Body of pancreas (tissue), 4 donors: Measurements from ENCODE around the gene CROCC2. TPM values are rescaled to one million over a fixed set of nuclear protein-coding genes. Genes with fewer than 3 reads are reported as not detected.

Experiments
- ATAC-seq: fragments of 150-250 bp; one replicate; pipeline ENCODE4 v1.9.1; 2016
- DNase-seq, 4 donors: peaks; one replicate each; pipeline ENCODE4 v3.0.0-alpha.2; 2019
- H3K27ac ChIP-seq, 4 donors: fragments of 200-600 bp; sonication (generic); 1 replicate in 3 of 4; 2 replicates in 1 of 4; pipeline versions ENCODE4 v1.5.1 to v1.6.1; 2016 to 2019; ENCODE audit warnings: mild to moderate bottlenecking in 1 of 4, mixed read lengths in 1 of 4, moderate library complexity in 1 of 4
- H3K27me3 ChIP-seq, 2 donors: fragments of 200-600 bp; sonication (generic); one replicate each; pipeline ENCODE4 v1.6.0; 2016; ENCODE audit warnings: mild to moderate bottlenecking in 1 of 2
- H3K36me3 ChIP-seq, 2 donors: fragments of 200-600 bp; sonication (generic); replicated peaks in 1 of 2; 2 replicates each; pipeline ENCODE4 v1.5.1; 2016; ENCODE audit warnings: low read depth in 2 of 2; ENCODE audit not compliant: insufficient read depth in 1 of 2
- H3K4me1 ChIP-seq: fragments of 200-600 bp; sonication (generic); one replicate; pipeline ENCODE4 v1.6.0; 2016
- H3K4me3 ChIP-seq, 2 donors: fragments of 200-600 bp; sonication (generic); 1 replicate in 1 of 2; 2 replicates in 1 of 2; pipeline ENCODE4 v1.5.1; 2016 to 2019
- H3K9me3 ChIP-seq, 3 donors: fragments of 200-600 bp; sonication (generic); 1 replicate in 2 of 3; 2 replicates in 1 of 3; pipeline ENCODE4 v1.5.1; 2016
- POLR2A ChIP-seq, 3 donors: fragments of 450-650 bp; IDR thresholded peaks; one replicate each; pipeline ENCODE4 v1.6.1; 2016; ENCODE audit warnings: antibody characterized with exemption in 3 of 3, mild to moderate bottlenecking in 2 of 3
- WGBS, 2 donors: methylation state at CpG; one replicate each; pipeline ENCODE4 v1.1.5; 2017; 5-methylcytosine and 5-hydroxymethylcytosine counted together
- intact Hi-C: fragments of 100-400 bp; cut with DNase I; formaldehyde crosslinking; loops from one replicate; pipeline ENCODE4 v1.15.1; 2023
- total RNA-seq, 2 donors: library from RNA; depleted of rRNA; stranded (reverse); fragments of >200 nt; gene quantifications; one replicate each; pipeline ENCODE4 v1.1.0, GENCODE V29; 2016
- TF ChIP-seq, protein P1 (sequence below), 7 experiments: fragments of 450-650 bp in 4 of 7; fragments of 200-600 bp in 3 of 7; sonication (generic) in 3 of 7; IDR thresholded peaks; one replicate each; pipeline ENCODE4 v1.5.1; 2016 to 2019; ENCODE audit warnings: antibody characterized with exemption in 7 of 7

The CROCC2 gene
- total RNA-seq, 2 donors from 2014 or later, result under 0.01 TPM; not detected in 1

- Histone ChIP-seq H3K4me3 (no peak overlapping the region), H3K27ac (no peak overlapping the region), H3K4me1 (peaks cover 15% of the 10 kb centered on the region), H3K27me3 (no peaks in the 10 kb centered on the region), H3K9me3 (no peaks in the 10 kb centered on the region), H3K36me3 (no peaks in the 10 kb centered on the region)
- no peak for ATAC-seq
- intact Hi-C loops, result no loop called here
- WGBS, 2 donors, result 84% methylated on average over 10 of the region's 12 CpGs; no CpG with 5 or more reads in 1 of the 2 donors
- no peak for DNase-seq
- no peak for TF ChIP-seq POLR2A (IDR thresholded peaks at IDR 0.05)
- TF ChIP-seq, protein P1, sequence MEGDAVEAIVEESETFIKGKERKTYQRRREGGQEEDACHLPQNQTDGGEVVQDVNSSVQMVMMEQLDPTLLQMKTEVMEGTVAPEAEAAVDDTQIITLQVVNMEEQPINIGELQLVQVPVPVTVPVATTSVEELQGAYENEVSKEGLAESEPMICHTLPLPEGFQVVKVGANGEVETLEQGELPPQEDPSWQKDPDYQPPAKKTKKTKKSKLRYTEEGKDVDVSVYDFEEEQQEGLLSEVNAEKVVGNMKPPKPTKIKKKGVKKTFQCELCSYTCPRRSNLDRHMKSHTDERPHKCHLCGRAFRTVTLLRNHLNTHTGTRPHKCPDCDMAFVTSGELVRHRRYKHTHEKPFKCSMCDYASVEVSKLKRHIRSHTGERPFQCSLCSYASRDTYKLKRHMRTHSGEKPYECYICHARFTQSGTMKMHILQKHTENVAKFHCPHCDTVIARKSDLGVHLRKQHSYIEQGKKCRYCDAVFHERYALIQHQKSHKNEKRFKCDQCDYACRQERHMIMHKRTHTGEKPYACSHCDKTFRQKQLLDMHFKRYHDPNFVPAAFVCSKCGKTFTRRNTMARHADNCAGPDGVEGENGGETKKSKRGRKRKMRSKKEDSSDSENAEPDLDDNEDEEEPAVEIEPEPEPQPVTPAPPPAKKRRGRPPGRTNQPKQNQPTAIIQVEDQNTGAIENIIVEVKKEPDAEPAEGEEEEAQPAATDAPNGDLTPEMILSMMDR (IDR thresholded peaks at IDR 0.05), result no peak
Observed at GRCh38 chr2:240892925-240893324, 13.2 kb upstream of the CROCC2 start.

- 69 to 84% methylated on average over 10 to 17 of the region's 17 CpGs for WGBS, 2 donors
- Histone ChIP-seq H3K9me3 (no peaks in the 10 kb centered on the region), H3K36me3 (no peaks in the 10 kb centered on the region), H3K4me3 (no peak overlapping the region), H3K4me1 (peaks cover 15% of the 10 kb centered on the region), H3K27ac (no peak overlapping the region), H3K27me3 (no peaks in the 10 kb centered on the region)
- intact Hi-C loops, result no loop called here
- no peak for TF ChIP-seq POLR2A (IDR thresholded peaks at IDR 0.05)
- TF ChIP-seq, protein P1 (IDR thresholded peaks at IDR 0.05), result no peak
- no peak for ATAC-seq
- no peak for DNase-seq
Observed at GRCh38 chr2:240893363-240893844, 12.7 kb upstream of the CROCC2 start.

DNA sequence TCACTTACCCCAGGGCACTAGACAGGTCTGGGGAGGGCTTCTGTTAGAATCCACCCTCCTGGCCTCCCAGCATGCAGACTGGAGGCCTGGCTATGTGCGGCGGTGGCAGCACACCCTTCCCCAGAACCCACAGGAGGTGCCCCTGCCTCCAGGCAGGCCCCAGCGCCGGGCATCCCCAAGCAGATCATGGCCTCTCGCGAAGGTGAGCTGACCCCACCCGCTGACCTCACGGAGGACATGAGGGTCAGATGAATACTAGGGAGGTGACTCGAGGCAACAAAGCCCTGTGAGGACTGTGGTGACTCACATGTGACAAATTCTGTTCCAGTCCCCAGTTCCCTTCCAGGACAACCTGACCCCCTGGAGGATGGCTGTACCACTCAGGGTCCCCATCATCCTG, 12.1 kb upstream of the CROCC2 start:
- DNase-seq, result no peak
- H3K27ac ChIP-seq, result no peak overlapping the region

GRCh38 chr2:240894836-240895558, 11.1 kb upstream of the CROCC2 start:
- Histone ChIP-seq H3K9me3 (no peaks in the 10 kb centered on the region), H3K27me3 (no peaks in the 10 kb centered on the region), H3K27ac (no peak overlapping the region), H3K36me3 (no peaks in the 10 kb centered on the region), H3K4me1 (peaks cover 15% of the 10 kb centered on the region), H3K4me3 (no peak overlapping the region)
- WGBS, 2 donors, result 72 to 82% methylated on average over 17 to 27 of the region's 28 CpGs
- TF ChIP-seq POLR2A (IDR thresholded peaks at IDR 0.05), result no peak
- TF ChIP-seq, protein P1 (IDR thresholded peaks at IDR 0.05), result no peak
- ATAC-seq, result no peak
- DNase-seq, result no peak
- intact Hi-C loops, result no loop called here

More for the DNA sequence above, 12.1 kb upstream of the CROCC2 start:
- WGBS, 2 donors, result 60 to 90% methylated on average over 1 to 9 of the region's 9 CpGs
- TF ChIP-seq, protein P1 (IDR thresholded peaks at IDR 0.05), result no peak
- no peak for TF ChIP-seq POLR2A (IDR thresholded peaks at IDR 0.05)
- no peaks in the 10 kb centered on the region for H3K36me3 ChIP-seq
- H3K4me1 ChIP-seq, result peaks cover 15% of the 10 kb centered on the region
- H3K9me3 ChIP-seq, result no peaks in the 10 kb centered on the region
- H3K4me3 ChIP-seq, result no peak overlapping the region
- no peak for ATAC-seq
- H3K27me3 ChIP-seq, result no peaks in the 10 kb centered on the region
- intact Hi-C loops, result no loop called here
